NOMO-1 treated with dmso at 0.1 percent for 144 hours (cell line): ENCODE measurements around the gene YIPF7.

Experiments used
- DNase-seq: peaks from one replicate; lab custom pipeline; 2025; ENCODE audit not compliant: unreplicated experiment; lab: John Stamatoyannopoulos, UW

Gene YIPF7

DNA sequence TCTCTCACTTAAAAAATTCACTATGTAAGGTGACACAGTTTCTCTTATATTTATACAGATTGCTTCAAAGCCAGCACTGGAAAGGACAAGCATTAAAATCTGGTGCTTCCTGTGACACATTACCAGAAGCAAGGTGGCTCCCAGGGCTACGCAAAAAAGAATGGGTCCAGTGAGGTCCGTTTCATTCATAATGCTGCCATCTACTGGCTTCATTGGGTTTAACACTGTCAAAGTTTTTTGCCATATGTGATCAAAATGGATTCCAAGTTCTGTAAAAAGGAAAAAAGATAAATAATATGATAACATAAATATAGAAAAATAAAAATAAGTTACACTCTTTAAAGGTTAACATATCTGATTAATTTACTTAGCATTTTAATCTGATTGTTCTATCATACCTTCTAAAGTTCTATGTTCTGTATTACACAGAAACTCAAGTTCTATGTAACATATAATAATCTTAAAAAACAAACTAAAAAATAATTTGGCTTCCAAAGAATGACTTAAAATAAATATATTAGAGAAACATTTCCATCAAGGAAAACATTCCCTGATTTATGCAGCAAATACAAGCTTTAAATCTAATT, 22.1 kb downstream of the YIPF7 start:
- DNase-seq: no peak

DNA sequence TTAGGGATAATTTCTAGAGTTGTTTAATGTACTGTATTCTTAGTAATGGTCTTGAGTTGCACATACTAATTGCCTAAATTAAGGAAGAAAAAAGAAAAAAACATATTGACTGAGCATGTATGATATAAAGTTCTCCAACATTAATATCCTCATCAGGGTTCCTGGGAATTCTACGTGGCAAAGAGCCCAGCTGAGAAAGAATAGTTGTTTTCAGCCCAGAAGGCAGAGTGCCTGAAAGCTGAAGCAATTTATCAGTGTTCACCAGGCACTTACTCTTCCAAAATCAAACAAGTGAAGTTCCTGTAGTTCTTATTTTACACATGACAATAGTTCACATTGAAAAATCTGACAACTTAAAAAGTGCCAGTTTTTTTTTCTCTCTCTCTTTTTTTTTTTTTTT, 27.7 kb downstream of the YIPF7 start:
- no peak for DNase-seq

DNA sequence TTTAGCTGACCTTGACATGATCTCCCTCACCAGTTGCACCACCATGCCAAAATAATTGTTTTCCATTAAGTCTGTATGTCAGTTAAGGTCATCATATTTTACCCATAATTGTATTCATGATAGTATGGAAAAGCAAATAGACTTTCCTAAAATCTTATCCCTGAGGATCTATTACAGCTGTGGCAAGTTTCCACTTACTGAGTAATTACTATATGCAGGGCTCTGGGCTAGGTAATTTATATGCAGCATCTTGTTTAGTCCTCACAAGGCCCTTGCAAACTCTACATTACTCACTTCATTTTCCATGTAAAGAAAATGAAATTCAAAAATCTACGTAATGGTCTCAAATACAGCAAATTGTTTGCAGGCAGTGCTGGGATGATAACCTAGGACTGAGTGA, 34.8 kb downstream of the YIPF7 start:
- DNase-seq: no peak

DNA sequence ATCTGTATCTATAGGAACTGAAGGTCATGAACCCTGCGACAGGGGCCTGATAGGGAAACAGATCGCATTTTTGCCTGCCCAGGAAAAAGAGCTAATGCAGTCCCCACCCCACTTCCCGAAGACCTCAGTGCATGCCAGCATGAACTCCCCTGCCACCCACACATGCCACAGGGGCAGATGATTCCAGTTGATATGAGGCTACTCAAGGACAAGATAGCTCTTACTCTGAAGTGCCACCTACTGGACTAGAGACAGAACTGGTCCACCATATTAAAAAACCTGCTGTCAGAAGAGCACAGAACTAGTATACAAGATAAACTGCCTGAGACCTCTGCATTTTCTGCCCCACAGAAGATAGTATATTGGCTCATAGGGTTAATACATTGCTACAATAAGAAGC, 68.0 kb downstream of the YIPF7 start:
- DNase-seq: no peak

DNA sequence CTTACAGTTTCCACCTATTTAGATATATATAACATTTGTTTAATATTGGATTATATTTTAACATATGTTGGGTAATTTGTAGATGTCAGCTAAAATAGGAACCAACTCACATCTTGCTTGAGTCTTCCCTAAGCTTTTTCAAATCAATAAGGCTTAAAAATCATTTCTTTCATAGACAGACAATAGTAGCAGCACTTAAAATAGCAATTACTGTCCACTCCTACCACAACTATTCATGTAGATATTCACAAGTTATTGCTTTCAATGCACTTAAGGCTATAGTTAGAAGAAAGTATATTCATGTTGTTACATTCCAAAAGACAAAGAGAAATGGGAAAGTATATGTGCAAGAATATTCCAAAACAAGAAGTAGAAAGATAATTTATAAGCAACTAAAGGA, 71.2 kb downstream of the YIPF7 start:
- no peak for DNase-seq

DNA sequence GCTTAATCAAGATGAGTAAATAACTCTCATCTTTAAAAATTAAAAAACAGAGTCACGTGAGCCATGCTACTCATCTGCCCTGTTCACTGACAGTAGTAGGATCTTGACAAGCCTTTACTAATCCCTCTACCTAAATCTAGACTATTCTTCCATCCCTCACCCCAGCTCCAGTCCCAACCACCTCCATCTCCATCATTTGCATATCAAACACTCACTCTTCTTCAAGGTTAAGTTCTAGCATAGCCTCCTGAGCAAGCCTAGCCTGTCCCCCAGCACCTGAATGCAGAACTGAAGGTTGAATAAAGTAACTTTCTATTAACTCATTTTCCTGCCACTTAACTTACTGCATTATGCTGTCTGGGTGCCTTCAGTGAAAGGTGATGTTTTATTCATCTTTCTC, 72.5 kb downstream of the YIPF7 start:
- DNase-seq: no peak
